GM18873 (cell line): ENCODE data around the gene DOCK1.
"Not testable (repeated sequence)": the region's sequence is repeated elsewhere in the genome, so short reads cannot be mapped to it uniquely, and the experiment has no call there.

ENCODE experiments used
- ATAC-seq: cut with Tn5 transposase; IDR thresholded peaks from one replicate; pipeline ENCODE4 v1.9.1; 2021; ENCODE audit warnings: mild to moderate bottlenecking, moderate library complexity, moderate number of reproducible peaks; ENCODE audit not compliant: unreplicated experiment, low FRiP score

DOCK1 gene

DNA sequence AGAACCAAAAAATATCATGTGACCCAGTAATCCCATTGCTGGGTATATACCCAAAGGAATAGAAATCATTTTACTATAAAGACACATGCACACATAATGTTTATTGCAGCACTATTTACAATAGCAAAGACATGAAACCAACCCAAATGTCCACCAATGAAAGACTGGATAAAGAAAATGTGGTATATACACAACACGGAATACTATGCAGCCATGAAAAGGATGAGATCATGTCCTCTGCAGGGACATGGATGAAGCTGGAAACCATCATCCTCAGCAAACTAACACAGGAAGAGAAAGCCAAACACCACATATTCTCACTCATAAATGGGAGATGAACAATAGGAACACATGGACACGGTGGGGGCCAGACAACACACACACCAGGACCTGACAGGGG is 5.7 kb upstream of the DOCK1 start:
- ATAC-seq, result not testable (repeated sequence)

- no peak for ATAC-seq
Measured at GRCh38 chr10:126902157-126902556, 3.1 kb upstream of the DOCK1 start.

DNA sequence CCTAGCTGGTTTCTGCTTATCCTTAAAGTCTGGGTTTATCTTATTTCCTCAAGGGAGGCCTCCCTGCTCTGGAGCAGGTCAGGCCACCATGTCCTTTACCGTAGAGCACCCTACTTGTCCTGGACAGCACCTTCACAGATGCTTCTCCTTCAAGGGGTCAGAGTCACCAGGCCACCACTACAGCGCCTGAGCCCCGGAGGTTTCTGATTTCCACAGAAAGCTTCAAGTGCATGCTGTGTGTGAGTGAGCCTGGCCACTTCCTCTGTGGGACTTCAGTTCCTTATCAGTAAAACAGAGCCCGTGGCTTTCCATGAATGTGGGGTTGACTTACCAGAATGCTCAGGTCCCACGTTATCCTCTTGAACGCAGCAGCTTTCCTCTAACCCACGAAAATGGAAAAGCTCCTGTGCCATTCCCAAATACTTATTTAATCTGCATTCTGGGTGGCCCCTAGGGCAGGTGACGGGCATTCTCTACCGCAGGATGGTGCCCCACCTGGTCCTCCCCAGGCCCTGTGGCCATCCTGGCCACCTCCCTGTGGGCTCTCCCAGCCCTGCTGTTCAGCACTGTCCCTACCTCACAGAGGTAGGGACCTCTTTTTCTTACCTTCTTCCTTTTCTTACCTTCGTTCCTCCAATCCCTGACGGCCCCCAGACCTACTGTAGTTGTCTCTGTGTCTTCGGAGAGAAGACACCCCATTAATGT is 1.4 kb upstream of the DOCK1 start:
- no peak for ATAC-seq

GRCh38 chr10:126904516-126904817 is 761 bp upstream of the DOCK1 start:
- ATAC-seq, result no peak

DNA sequence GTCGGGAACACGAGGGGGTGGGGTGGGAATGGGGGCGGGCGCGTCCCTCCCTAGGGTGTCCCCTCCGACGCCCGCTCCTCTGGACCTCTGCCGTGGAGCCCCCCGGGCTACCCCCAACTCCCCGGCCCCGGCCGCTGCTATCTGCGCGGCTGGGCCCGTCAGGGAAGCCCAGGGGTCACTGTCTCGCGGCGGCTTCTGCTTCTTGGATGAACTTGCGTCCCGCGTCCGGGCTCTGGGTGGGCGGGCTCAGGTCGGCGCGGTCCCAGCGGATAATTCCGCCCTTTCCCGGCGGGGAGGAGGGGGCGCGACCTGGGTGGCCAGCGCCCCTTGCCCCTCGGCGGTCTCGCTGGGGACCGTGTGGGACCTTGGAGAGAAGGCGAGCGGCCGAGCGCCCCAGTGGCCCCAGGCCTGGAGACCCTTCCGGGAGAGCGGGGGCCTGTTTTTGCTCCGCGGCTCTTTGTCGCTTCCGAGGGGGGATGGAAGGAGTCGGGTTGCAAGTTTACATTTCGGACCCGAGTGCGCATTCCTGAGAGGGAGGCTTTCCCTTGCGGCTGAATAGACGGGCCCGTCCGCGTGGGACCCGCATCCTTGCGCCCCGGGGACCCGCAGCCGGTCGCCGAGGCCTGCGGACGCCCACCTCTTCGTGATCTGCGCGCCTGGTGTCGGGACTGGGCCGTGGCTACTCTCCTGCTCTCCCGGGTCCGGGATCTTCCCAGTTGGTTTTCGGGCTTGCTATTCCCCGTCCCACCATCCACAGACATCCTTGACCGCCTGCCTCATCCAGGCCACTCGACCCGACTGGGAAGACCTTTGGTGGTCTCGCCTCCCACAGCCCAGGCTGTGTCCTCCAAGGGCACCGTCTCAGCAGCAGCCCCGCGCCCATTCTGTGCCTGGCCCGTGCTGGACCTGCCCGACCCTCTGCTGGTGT is 812 bp downstream of the DOCK1 start:
- ATAC-seq, result no peak

GRCh38 chr10:126906704-126907422 is 1.6 kb downstream of the DOCK1 start:
- no peak for ATAC-seq

DNA sequence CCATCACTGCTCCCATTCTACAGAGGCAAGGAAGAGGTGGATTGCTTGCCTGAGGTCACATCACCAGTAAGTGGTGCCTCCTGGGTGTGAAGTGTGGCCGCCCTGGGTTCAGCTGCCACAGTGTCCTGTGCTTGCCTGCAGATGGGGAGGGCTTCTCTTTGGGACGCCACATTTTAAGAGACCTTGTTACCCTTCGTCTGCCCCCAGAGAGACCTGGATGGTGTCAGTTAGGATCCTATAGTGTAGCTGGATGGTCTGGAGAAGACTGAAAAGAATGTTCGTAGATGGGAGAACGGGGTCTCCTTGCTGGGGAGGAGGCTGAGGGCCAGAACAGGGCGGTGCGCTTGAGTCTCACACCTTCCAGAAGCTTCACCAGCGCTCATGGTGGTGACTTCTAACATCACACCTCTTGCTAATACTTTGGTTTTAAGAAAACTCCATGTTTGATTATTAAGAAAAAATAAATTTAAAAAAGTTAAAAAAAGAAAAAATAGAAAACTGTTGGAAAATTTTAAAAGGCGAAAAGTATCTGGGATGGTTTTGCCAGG is 2.3 kb downstream of the DOCK1 start:
- no peak for ATAC-seq

GRCh38 chr10:126908225-126908624 is 3.0 kb downstream of the DOCK1 start:
- no peak for ATAC-seq

DNA sequence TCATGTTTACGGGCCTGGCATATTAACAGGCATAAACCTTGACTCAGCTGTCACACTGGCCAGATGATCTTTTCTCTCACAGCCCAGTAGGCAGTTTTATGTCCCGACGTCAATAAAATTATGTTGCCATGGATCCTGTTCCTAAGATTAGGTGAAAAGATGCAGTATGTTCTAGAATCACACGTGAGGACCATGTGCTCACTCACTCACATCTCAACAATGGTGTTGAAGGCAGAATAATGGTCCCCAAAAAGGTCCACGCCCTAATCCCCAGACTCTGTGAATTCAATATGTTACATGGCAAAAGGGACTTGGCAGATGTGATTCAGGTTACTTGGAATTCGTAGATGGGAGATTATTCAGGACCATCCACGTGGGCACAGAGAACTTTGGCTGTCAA is 3.5 kb downstream of the DOCK1 start:
- ATAC-seq, result no peak

DNA sequence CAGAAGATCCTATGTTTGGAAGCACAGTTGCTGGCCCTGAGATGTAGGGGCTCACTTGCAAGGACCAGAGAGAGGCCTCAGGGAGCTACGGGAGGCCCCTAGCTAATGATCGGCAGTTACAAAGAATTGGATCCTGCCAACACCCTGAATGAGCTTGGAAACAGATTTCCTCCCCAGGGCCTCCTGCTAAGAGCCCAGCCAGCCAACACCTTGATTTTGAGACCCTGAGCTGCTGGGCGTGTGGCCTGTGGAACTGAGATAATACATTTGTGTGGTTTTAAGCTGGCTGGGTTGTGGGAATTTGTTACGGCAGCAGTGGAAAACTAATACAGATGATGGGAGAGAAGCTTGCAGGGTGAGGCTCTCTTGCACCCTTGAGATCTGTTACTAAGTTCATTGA is 3.9 kb downstream of the DOCK1 start:
- no peak for ATAC-seq

DNA sequence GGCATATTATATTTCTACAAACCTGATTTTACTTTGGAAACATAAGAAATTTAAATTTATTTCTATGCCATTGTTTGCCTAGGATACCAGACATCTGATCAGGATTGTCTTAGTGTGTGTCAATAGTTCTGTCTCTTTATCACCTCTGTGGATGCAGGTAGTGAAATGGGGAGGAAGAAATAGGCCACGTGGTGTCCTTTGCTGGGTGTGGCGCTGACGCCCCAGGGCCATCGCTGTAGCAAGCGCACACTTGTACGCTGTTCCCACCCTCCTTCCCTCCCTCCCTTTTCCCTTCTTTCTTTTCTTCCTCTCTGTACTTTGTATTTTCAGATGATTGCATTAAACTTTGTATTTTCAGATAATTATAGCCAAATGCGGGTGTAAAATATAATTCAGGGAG is 5.0 kb downstream of the DOCK1 start:
- ATAC-seq, result no peak

- ATAC-seq, result no peak
Measured at GRCh38 chr10:126910798-126911197, 5.6 kb downstream of the DOCK1 start.

GRCh38 chr10:126911301-126911700 is 6.1 kb downstream of the DOCK1 start:
- no peak for ATAC-seq

GRCh38 chr10:126913316-126913715 is 8.1 kb downstream of the DOCK1 start:
- no peak for ATAC-seq

DNA sequence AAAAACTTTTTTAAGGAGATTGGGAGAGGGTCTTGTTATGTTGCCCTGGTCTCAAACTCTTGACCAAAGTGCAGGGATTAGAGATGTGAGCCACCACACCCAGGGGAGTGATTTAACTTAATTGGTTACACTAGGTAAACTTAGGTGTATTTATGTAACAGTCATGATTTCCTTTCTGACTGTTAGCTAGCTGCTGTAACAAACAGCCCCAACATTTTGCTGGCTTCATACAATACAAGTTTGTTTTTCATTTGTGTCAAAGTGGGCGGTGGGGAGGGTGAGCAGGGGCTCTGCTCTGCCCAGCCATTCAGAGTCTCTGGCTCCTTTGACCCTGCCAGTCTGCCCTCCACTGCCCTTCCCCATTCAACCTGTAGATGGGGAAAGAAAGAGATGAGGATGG is 9.3 kb downstream of the DOCK1 start:
- no peak for ATAC-seq

DNA sequence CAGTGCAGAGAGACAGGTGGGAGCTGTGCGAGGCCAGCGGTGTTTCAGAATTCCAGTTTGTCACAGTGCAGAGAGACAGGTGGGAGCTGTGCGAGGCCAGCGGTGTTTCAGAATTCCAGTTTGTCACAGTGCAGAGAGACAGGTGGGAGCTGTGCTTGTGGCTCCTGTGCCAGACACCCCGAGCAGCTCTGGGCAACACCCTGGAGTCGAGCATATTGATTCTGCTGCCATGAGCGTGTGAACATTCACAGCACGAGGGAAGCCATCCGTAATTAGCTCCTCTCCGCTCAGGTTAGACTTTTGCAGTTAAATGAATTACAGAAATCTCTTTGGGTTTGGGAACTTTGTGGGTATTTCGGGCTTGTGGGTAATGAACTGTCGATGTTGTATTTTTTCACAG is 11.7 kb downstream of the DOCK1 start:
- ATAC-seq, result not testable (repeated sequence)

- ATAC-seq, result no peak
Measured at GRCh38 chr10:126917375-126917774, 12.1 kb downstream of the DOCK1 start.

GRCh38 chr10:126917975-126918908 is 13.0 kb downstream of the DOCK1 start:
- ATAC-seq, result no peak

- ATAC-seq, result no peak
Measured at GRCh38 chr10:126919426-126919825, 14.2 kb downstream of the DOCK1 start.

DNA sequence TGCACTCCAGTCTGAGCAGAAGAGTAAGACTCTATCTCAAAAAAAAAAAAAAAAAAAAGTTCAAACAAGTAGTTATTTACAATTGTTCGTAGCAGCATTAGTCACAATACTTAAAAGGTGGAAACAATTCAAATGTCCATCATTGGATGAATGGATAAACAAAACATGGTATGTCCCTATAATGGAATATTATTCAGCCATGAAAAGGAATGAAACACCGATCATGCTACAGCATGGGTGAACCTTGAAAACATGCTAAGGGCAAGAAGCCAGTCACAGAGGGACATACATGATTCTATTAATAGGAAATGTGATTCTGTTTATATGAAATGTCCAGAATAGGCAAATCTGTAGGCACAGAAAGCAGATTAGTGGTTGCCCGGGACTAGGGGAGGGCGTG is 15.9 kb downstream of the DOCK1 start:
- no peak for ATAC-seq
